MM.1S (cell line): ENCODE results near the gene MRPL2.

Experiments
- CTCF ChIP-seq: fragments of 300-600 bp; sonication (generic); IDR thresholded peaks from 2 replicates; pipeline ENCODE4 v1.5.1; 2016; ENCODE audit warnings: antibody characterized with exemption, low read length, mixed read lengths
- EZH2phosphoT487 ChIP-seq: fragments of 300-600 bp; sonication (generic); IDR thresholded peaks from 2 replicates; pipeline ENCODE4 v1.6.1; 2018; ENCODE audit warnings: antibody characterized with exemption, low read length

GRCh38 chr6:43088654-43089056, 29.4 kb upstream of the MRPL2 start:
- no peak for TF ChIP-seq CTCF
- no peak for TF ChIP-seq EZH2phosphoT487
